Upper lobe of left lung (tissue), 6 donors: ENCODE data around the gene TP53I3. TPM values are rescaled to one million over a fixed set of nuclear protein-coding genes. Genes with fewer than 3 reads are reported as not detected.

ENCODE experiments used
- ATAC-seq, 2 donors: fragments of 200-7000 bp; cut with Tn5 transposase; one replicate each; pipeline ENCODE4 v1.9.1; 2022; ENCODE audit warnings: mild to moderate bottlenecking in 2 of 2, moderate library complexity in 2 of 2; ENCODE audit not compliant: low FRiP score in 2 of 2
- DNase-seq, 2 donors: peaks; one replicate each; pipeline ENCODE4 v3.0.0-alpha.2; 2019 to 2020
- H3K27ac ChIP-seq, 4 donors: fragments of 200-600 bp; sonication (generic); one replicate each; pipeline ENCODE4 v1.5.1; 2016 to 2019
- H3K27me3 ChIP-seq, 4 donors: fragments of 200-600 bp; sonication (generic); one replicate each; pipeline ENCODE4 v1.5.1; 2017 to 2019
- H3K36me3 ChIP-seq, 4 donors: fragments of 200-600 bp; sonication (generic); one replicate each; pipeline ENCODE4 v1.5.1; 2016 to 2019
- H3K4me1 ChIP-seq, 4 donors: fragments of 200-600 bp; sonication (generic); one replicate each; pipeline ENCODE4 v1.5.1; 2018 to 2019
- H3K4me3 ChIP-seq, 4 donors: fragments of 200-600 bp; sonication (generic); one replicate each; pipeline ENCODE4 v1.5.1; 2017 to 2019; ENCODE audit warnings: mild to moderate bottlenecking in 2 of 4, moderate library complexity in 1 of 4
- H3K9me3 ChIP-seq, 4 donors: fragments of 200-600 bp; sonication (generic); one replicate each; pipeline ENCODE4 v1.5.1; 2018 to 2019
- EP300 ChIP-seq, 4 donors: sonication (generic); formaldehyde crosslinking; IDR thresholded peaks; one replicate each; pipeline ENCODE4 v1.5.1; 2017; ENCODE audit warnings: antibody characterized with exemption in 4 of 4, control low read depth in 2 of 4
- POLR2A ChIP-seq, 4 donors: fragments of 450-650 bp; IDR thresholded peaks; one replicate each; pipeline ENCODE4 v1.5.1; 2016 to 2017; ENCODE audit warnings: antibody characterized with exemption in 4 of 4, mild to moderate bottlenecking in 2 of 4
- POLR2AphosphoS5 ChIP-seq, 2 donors: sonication (generic); formaldehyde crosslinking; IDR thresholded peaks; one replicate each; pipeline ENCODE4 v1.5.1; 2017; ENCODE audit warnings: antibody characterized with exemption in 2 of 2
- WGBS, 2 donors: methylation state at CpG; one replicate each; pipeline ENCODE4 v1.1.5; 2017 to 2018; 5-methylcytosine and 5-hydroxymethylcytosine counted together
- total RNA-seq, 6 donors: library from RNA; depleted of rRNA in 4 of 6; stranded (reverse); fragments of >200 nt in 4 of 6; gene quantifications; one replicate each; pipeline versions ENCODE4 v1.1.0 to v1.2.1, GENCODE V29; 2016 to 2021
- TF ChIP-seq, protein P1 (sequence below), 6 experiments: fragments of 450-650 bp in 4 of 6; fragments of 200-600 bp in 2 of 6; sonication (generic) in 2 of 6; IDR thresholded peaks; one replicate each; pipeline ENCODE4 v1.5.1; 2016 to 2019; ENCODE audit warnings: antibody characterized with exemption in 6 of 6
- donor health status: DM: no; HTN: no; CAD: no; lungs with moderate emphysema.
- donor health status: DM: no; HTN: yes; CAD: no; lungs with severe emphysema.

TP53I3 gene
- total RNA-seq, 6 donors from 2014 or later = 27.0 to 110 (median 69.6) TPM

DNA sequence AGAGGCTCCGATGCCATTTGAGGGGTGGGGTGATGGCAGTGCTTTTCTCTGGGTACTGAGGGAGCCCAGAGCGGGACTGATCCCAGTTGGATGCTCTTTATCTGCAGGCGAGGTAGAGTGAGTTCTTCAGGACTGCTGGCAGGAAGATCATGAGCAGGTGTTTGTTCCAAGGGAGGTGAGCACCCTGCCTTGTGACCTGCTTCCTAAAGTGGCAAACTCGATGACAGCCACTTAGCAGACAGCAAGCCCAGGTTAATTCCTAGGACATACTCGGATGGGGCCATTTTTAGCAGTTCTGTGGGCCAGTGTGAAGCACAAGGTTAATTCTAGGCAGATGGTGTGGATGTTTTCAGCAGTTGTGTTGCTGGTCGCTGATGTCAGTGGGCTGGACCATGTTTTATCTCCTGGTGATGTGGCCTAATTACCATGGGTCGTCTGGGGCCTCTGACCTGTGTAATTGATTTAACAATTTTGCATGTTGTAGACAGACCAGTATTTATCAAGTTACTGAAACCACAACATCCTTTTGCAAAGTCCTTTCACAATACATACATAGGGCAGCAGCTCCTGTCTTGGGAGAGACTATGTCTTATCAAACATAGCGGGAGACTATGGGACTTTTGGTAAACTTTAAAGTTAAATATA lies 30.1 kb downstream of the TP53I3 start:
- Histone ChIP-seq H3K4me1 (peaks cover 0 to 13% (median 0%) of the 10 kb centered on the region in 4 donors), H3K4me3 (no peak overlapping the region), H3K27ac (no peak overlapping the region), H3K9me3 (no peaks in the 10 kb centered on the region), H3K27me3 (no peaks in the 10 kb centered on the region), H3K36me3 (peaks cover 0 to 2% (median 0%) of the 10 kb centered on the region in 4 donors)
- DNase-seq = no peak
- TF ChIP-seq POLR2A (IDR thresholded peaks at IDR 0.05) (no peak), POLR2AphosphoS5 (IDR thresholded peaks at IDR 0.05) (no peak)
- TF ChIP-seq, protein P1, sequence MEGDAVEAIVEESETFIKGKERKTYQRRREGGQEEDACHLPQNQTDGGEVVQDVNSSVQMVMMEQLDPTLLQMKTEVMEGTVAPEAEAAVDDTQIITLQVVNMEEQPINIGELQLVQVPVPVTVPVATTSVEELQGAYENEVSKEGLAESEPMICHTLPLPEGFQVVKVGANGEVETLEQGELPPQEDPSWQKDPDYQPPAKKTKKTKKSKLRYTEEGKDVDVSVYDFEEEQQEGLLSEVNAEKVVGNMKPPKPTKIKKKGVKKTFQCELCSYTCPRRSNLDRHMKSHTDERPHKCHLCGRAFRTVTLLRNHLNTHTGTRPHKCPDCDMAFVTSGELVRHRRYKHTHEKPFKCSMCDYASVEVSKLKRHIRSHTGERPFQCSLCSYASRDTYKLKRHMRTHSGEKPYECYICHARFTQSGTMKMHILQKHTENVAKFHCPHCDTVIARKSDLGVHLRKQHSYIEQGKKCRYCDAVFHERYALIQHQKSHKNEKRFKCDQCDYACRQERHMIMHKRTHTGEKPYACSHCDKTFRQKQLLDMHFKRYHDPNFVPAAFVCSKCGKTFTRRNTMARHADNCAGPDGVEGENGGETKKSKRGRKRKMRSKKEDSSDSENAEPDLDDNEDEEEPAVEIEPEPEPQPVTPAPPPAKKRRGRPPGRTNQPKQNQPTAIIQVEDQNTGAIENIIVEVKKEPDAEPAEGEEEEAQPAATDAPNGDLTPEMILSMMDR (IDR thresholded peaks at IDR 0.05) = no peak
- ATAC-seq = no peak
- 80 to 90% methylated on average over 6 to 8 of the region's 8 CpGs for WGBS, 2 donors

DNA sequence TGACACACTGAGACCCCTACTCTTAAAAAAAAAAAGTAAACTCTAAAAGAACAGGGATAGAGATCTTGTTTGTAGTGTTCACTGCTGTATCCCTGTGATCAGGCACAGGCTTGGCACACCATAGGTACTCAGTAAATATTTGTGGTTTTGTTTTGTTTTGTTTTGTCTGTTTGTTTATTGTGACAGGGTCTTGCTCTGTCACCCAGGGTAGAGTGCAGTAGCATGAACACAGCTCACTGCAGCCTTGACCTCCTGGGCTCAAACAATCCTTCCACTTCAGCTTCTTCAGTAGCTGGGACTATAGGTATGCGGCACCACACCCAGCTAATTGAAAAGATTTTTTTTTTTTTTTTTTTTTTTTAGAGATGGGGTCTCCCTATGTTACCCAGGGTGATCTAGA lies 31.7 kb downstream of the TP53I3 start:
- TF ChIP-seq, protein P1 (IDR thresholded peaks at IDR 0.05) = no peak
- TF ChIP-seq EP300 (IDR thresholded peaks at IDR 0.05) (no peak), POLR2A (IDR thresholded peaks at IDR 0.05) (no peak), POLR2AphosphoS5 (IDR thresholded peaks at IDR 0.05) (no peak)
- H3K4me1 ChIP-seq = peaks cover 5 to 24% (median 9%) of the 10 kb centered on the region in 4 donors
- no peaks in the 10 kb centered on the region for H3K27me3 ChIP-seq
- ATAC-seq (no peak), DNase-seq (no peak)
- H3K9me3 ChIP-seq = no peaks in the 10 kb centered on the region
- H3K27ac ChIP-seq = no peak overlapping the region
- H3K36me3 ChIP-seq = peaks cover 0 to 2% (median 0%) of the 10 kb centered on the region in 4 donors
- no peak overlapping the region for H3K4me3 ChIP-seq
- WGBS, 2 donors = 94 to 96% methylated on average over 1 of the region's 1 CpG

DNA sequence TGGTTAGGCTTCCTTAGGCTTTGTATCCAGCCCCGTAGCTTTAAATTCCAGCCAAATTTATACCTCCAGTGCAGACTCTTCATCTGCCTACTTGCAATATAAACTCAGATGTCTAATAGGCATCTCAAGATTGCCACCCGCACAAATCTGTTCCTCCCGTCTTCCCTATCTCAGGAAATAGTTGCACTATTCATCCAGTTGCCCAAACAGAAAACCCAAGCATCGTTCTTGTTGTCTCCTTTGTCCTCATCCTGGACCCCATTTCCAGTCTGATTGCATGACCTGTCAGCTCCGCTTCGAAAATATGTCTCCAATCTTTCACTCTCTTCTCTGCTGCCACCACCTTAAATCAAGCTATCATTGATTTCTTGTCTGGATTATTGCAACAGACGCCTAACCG lies 32.8 kb downstream of the TP53I3 start:
- DNase-seq (no peak), ATAC-seq (no peak)
- no peak overlapping the region for H3K4me3 ChIP-seq
- TF ChIP-seq, protein P1 (IDR thresholded peaks at IDR 0.05) = no peak
- TF ChIP-seq POLR2AphosphoS5 (IDR thresholded peaks at IDR 0.05) = no peak
- no peak for TF ChIP-seq POLR2A (IDR thresholded peaks at IDR 0.05)
- TF ChIP-seq EP300 (IDR thresholded peaks at IDR 0.05) = no peak
- H3K36me3 ChIP-seq = peaks cover 0 to 2% (median 0%) of the 10 kb centered on the region in 4 donors
- H3K9me3 ChIP-seq = no peaks in the 10 kb centered on the region
- WGBS, 2 donors = 73 to 85% methylated on average over 8 of the region's 8 CpGs
- no peaks in the 10 kb centered on the region for H3K27me3 ChIP-seq
- H3K27ac ChIP-seq = no peak overlapping the region
- H3K4me1 ChIP-seq = peaks cover 8 to 29% (median 13%) of the 10 kb centered on the region in 4 donors

DNA sequence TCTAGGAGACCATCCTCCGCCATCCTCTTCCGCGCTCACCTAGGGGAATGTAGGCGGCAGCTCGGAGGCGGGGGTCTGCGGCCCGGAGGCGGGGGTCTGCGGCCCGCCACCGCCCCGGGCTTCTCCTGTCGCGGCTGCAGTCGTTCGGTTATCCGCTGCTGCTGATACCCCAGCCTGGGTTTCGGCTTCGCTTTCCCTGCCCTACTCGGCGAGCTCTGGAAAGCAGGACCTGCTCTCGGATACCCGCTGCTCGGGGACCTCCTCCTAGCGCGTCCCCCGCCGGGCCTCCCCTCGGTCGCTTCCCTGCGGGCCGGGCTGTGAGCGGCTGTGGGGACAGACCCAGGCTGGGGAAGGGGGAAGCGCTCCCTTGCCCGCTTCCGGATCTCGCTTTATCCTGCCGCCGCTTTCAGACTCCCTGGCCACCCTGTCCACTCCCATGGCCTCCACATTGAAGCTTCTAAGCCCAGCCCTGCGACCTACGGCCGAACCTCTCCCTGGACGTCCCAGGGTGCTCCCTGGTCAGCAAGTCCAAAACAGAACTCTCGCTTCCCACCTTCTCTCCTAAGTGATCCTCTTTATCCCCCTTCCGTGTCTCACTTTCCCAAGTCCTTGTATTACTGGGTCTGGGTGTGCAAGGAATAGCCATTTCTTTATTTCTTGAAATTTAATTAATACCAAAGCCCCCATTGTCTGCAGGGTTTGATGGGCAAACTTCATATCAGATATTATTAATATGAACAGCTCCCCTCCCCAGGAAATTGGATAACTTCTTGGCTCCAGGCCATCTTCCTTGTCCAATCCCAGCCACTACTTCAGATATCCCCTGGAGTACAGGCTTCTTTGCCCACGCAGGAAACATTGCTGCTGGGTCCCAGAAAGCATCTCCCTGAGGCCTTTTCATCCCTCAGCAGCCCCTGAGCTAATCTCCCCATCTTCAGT lies 34.3 kb downstream of the TP53I3 start:
- WGBS, 2 donors = 7 to 10% methylated on average over 25 to 46 of the region's 47 CpGs

More for the DNA sequence above, 34.3 kb downstream of the TP53I3 start:
- TF ChIP-seq POLR2A (IDR thresholded peaks at IDR 0.05) (no peak), EP300 (IDR thresholded peaks at IDR 0.05) (no peak), POLR2AphosphoS5 (IDR thresholded peaks at IDR 0.05) (no peak)
- TF ChIP-seq, protein P1 (IDR thresholded peaks at IDR 0.05) = no peak
- Histone ChIP-seq H3K27ac (peak overlapping the region; percentile 33 to 80 (median 51)), H3K9me3 (no peaks in the 10 kb centered on the region), H3K27me3 (no peaks in the 10 kb centered on the region), H3K36me3 (no peaks in the 10 kb centered on the region), H3K4me1 (peaks cover 16 to 42% (median 22%) of the 10 kb centered on the region in 4 donors), H3K4me3 (peak overlapping the region; percentile 61 to 92 (median 71))
- DNase-seq (peak; percentile 33 to 85), ATAC-seq (peak in 1 of 2 donors; percentile 42)
